Astrocyte (in vitro differentiated cells and primary cell): ENCODE measurements around the gene SERPINB1. TPM values are rescaled to one million over a fixed set of nuclear protein-coding genes. Genes with fewer than 3 reads are reported as not detected.

Experiments used
- DNase-seq: peaks from one replicate; pipeline ENCODE4 v3.0.0-alpha.2; 2010; ENCODE audit warnings: low read depth
- FAIRE-seq: peaks from 2 replicates; lab custom pipeline; 2011; peaks lifted over from hg19 to GRCh38; lab: Jason Lieb, UNC
- H2AFZ ChIP-seq: 2 replicates; pipeline ENCODE4 v1.6.0; 2012; ENCODE audit warnings: low read depth, low read length, inconsistent platforms
- H3K27ac ChIP-seq: 2 replicates; pipeline ENCODE4 v1.5.1; 2011; ENCODE audit warnings: low read depth, low read length, inconsistent platforms
- H3K27me3 ChIP-seq: 2 replicates; pipeline ENCODE4 v1.6.0; 2011; ENCODE audit warnings: low read length, inconsistent platforms; ENCODE audit not compliant: insufficient read depth
- H3K36me3 ChIP-seq: 2 replicates; pipeline ENCODE4 v1.5.1; 2011; ENCODE audit warnings: low read length, inconsistent platforms; ENCODE audit not compliant: insufficient read depth
- H3K4me1 ChIP-seq: 2 replicates; pipeline ENCODE4 v1.5.1; 2011; ENCODE audit warnings: low read length, inconsistent platforms; ENCODE audit not compliant: insufficient read depth
- H3K4me2 ChIP-seq: 2 replicates; pipeline ENCODE4 v1.6.0; 2012; ENCODE audit warnings: low read length, inconsistent platforms
- H3K4me3 ChIP-seq: 2 replicates; pipeline ENCODE4 v1.5.1; 2011; ENCODE audit warnings: low read depth, mild to moderate bottlenecking, low read length, inconsistent platforms; ENCODE audit not compliant: insufficient read depth
- H3K79me2 ChIP-seq: 2 replicates; pipeline ENCODE4 v1.6.0; 2012; ENCODE audit warnings: mild to moderate bottlenecking, low read length, inconsistent platforms; ENCODE audit not compliant: insufficient read depth
- H3K9ac ChIP-seq: 2 replicates; pipeline ENCODE4 v1.6.0; 2012; ENCODE audit warnings: mild to moderate bottlenecking, low read length, inconsistent platforms
- H3K9me3 ChIP-seq: 2 replicates; pipeline ENCODE4 v1.5.1; 2012; ENCODE audit warnings: low read depth, mild to moderate bottlenecking, low read length, inconsistent platforms; ENCODE audit not compliant: insufficient read depth
- H4K20me1 ChIP-seq: 2 replicates; pipeline ENCODE4 v1.6.0; 2012; ENCODE audit warnings: low read length, inconsistent platforms; ENCODE audit not compliant: insufficient read depth
- H3K27ac Mint-ChIP-seq: one replicate; pipeline ENCODE4 v1.8.0; 2021; ENCODE audit warnings: mild to moderate bottlenecking, mixed read lengths; ENCODE audit not compliant: unreplicated experiment
- H3K27me3 Mint-ChIP-seq: one replicate; pipeline ENCODE4 v1.8.0; 2021; ENCODE audit warnings: low read depth, mixed read lengths; ENCODE audit not compliant: unreplicated experiment
- H3K36me3 Mint-ChIP-seq: one replicate; pipeline ENCODE4 v1.8.0; 2021; ENCODE audit warnings: low read depth, mixed read lengths; ENCODE audit not compliant: unreplicated experiment
- H3K4me1 Mint-ChIP-seq: one replicate; pipeline ENCODE4 v1.8.0; 2021; ENCODE audit warnings: low read depth, mixed read lengths; ENCODE audit not compliant: unreplicated experiment
- H3K4me3 Mint-ChIP-seq: one replicate; pipeline ENCODE4 v1.8.0; 2021; ENCODE audit warnings: mild to moderate bottlenecking, moderate library complexity, mixed read lengths; ENCODE audit not compliant: unreplicated experiment
- H3K9me3 Mint-ChIP-seq: one replicate; pipeline ENCODE4 v1.8.0; 2021; ENCODE audit warnings: mild to moderate bottlenecking, mixed read lengths; ENCODE audit not compliant: unreplicated experiment
- CTCF ChIP-seq: IDR thresholded peaks from 2 replicates; pipeline ENCODE4 v1.5.1; 2011; ENCODE audit warnings: low read depth, mild to moderate bottlenecking, inconsistent platforms, low read length, moderate library complexity; ENCODE audit not compliant: insufficient read depth
- EZH2 ChIP-seq: IDR thresholded peaks from 2 replicates; pipeline ENCODE4 v1.6.1; 2012; ENCODE audit warnings: mild to moderate bottlenecking, low read length, inconsistent platforms; ENCODE audit not compliant: insufficient read depth
- total RNA-seq: library from RNA; stranded (reverse); gene quantifications from 2 replicates; pipeline ENCODE4 v1.2.1, GENCODE V29; 2021

The SERPINB1 gene
- total RNA-seq, 1 donor from 2014 or later: 1.5 TPM

GRCh38 chr6:2816158-2816557 is 25.5 kb downstream of the SERPINB1 start:
- no peak overlapping the region for H3K4me3 ChIP-seq
- Mint-ChIP-seq H3K4me1 (peaks cover 23% of the 10 kb centered on the region), H3K4me3 (no peak overlapping the region), H3K27ac (no peak overlapping the region), H3K27me3 (no peaks in the 10 kb centered on the region), H3K36me3 (peaks cover 2% of the 10 kb centered on the region), H3K9me3 (peaks cover 2% of the 10 kb centered on the region)
- H3K9me3 ChIP-seq: no peaks in the 10 kb centered on the region
- H3K4me1 ChIP-seq: peaks cover 13% of the 10 kb centered on the region
- H2AFZ ChIP-seq: no peak overlapping the region
- DNase-seq: no peak
- H3K4me2 ChIP-seq: no peak overlapping the region
- FAIRE-seq: no peak
- TF ChIP-seq CTCF: no peak
- no peak for TF ChIP-seq EZH2
- H3K27ac ChIP-seq: no peak overlapping the region
- no peak overlapping the region for H3K9ac ChIP-seq
- H3K36me3 ChIP-seq: no peaks in the 10 kb centered on the region
- no peaks in the 10 kb centered on the region for H4K20me1 ChIP-seq
- H3K79me2 ChIP-seq: no peaks in the 10 kb centered on the region
- H3K27me3 ChIP-seq: no peaks in the 10 kb centered on the region

GRCh38 chr6:2812695-2813094 is 29.0 kb downstream of the SERPINB1 start:
- no peaks in the 10 kb centered on the region for H3K79me2 ChIP-seq
- Mint-ChIP-seq H3K27ac (no peak overlapping the region), H3K4me1 (peaks cover 4% of the 10 kb centered on the region), H3K36me3 (peaks cover 2% of the 10 kb centered on the region), H3K27me3 (no peaks in the 10 kb centered on the region), H3K4me3 (no peak overlapping the region), H3K9me3 (peaks cover 2% of the 10 kb centered on the region)
- H3K27me3 ChIP-seq: no peaks in the 10 kb centered on the region
- no peak overlapping the region for H2AFZ ChIP-seq
- DNase-seq (no peak), FAIRE-seq (no peak)
- H4K20me1 ChIP-seq: no peaks in the 10 kb centered on the region
- no peaks in the 10 kb centered on the region for H3K9me3 ChIP-seq
- no peaks in the 10 kb centered on the region for H3K36me3 ChIP-seq
- no peak overlapping the region for H3K9ac ChIP-seq
- no peak overlapping the region for H3K4me3 ChIP-seq
- no peak overlapping the region for H3K4me2 ChIP-seq
- no peak overlapping the region for H3K27ac ChIP-seq
- no peak for TF ChIP-seq CTCF
- TF ChIP-seq EZH2: no peak
- no peaks in the 10 kb centered on the region for H3K4me1 ChIP-seq

GRCh38 chr6:2810092-2810671 is 31.5 kb downstream of the SERPINB1 start:
- no peaks in the 10 kb centered on the region for H3K27me3 ChIP-seq
- Mint-ChIP-seq H3K27ac (no peak overlapping the region), H3K4me3 (peak overlapping the region; percentile 6), H3K4me1 (no peaks in the 10 kb centered on the region), H3K27me3 (no peaks in the 10 kb centered on the region), H3K9me3 (no peaks in the 10 kb centered on the region), H3K36me3 (peaks cover 4% of the 10 kb centered on the region)
- no peaks in the 10 kb centered on the region for H3K4me1 ChIP-seq
- no peaks in the 10 kb centered on the region for H4K20me1 ChIP-seq
- H2AFZ ChIP-seq: no peak overlapping the region
- H3K4me3 ChIP-seq: no peak overlapping the region
- H3K36me3 ChIP-seq: no peaks in the 10 kb centered on the region
- no peak overlapping the region for H3K27ac ChIP-seq
- no peak for TF ChIP-seq CTCF
- TF ChIP-seq EZH2: no peak
- H3K9ac ChIP-seq: no peak overlapping the region
- no peaks in the 10 kb centered on the region for H3K9me3 ChIP-seq
- DNase-seq: no peak
- no peak overlapping the region for H3K4me2 ChIP-seq
- no peaks in the 10 kb centered on the region for H3K79me2 ChIP-seq
- FAIRE-seq: no peak
